Kidney capillary endothelial cell (primary cell): ENCODE data around the gene IGSF23.

ENCODE experiments used
- DNase-seq: peaks from one replicate; pipeline ENCODE4 v3.0.0-alpha.2; 2018; ENCODE audit warnings: low spot score

Gene IGSF23, protein sequence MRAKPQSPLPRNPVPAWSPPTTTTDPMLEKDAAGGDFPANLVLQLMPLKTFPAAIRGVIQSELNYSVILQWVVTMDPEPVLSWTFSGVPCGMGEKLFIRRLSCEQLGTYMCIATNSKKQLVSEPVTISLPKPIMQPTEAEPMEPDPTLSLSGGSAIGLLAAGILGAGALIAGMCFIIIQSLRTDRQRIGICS

DNA sequence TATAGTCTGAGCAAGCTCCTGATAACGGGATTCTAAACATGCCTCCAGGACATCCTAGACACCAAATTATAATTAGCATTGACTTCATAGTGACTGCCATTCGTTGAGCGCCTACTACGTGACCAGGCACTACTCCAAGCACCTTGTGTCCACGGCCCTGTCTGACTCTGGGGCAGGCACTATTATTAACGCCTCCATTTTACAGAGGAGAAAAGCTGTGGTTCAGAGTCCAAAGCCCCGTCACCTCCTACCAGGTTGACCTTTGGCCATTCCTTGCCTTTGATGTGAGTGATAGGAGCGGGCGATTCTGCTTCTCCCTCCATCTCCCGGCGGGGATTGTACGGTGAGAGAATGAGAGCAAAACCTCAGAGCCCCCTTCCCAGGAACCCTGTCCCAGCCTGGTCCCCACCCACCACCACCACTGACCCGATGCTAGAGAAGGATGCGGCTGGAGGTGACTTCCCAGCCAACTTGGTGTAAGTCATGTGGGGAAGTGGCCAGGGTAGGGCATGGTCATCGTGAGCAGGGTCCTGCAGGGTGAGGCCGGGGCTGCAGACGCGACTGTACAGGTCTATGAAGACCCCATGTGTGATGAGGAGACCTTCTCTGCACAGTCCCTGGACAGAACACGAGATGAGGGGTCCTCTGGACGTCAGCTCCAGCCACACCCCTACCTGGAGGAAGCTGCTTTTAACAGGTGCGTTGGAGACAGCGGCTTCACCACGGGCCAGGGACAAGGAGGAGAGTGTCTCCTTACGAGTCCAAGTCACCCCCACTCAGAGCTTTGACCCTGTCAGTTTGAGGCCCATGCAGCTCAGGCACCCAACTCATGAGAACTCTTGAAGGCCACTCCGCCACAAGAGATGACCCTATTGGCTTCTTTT lies at the start of gene IGSF23:
TSS of gene IGSF23 (plus strand) at position 269 of the 884 bp plus-strand sequence. CDS start at position 352, 83 bp downstream.
- DNase-seq: no peak

- no peak for DNase-seq
Observed at GRCh38 chr19:44566984-44567383, 46.4 kb upstream of the IGSF23 start.

DNA sequence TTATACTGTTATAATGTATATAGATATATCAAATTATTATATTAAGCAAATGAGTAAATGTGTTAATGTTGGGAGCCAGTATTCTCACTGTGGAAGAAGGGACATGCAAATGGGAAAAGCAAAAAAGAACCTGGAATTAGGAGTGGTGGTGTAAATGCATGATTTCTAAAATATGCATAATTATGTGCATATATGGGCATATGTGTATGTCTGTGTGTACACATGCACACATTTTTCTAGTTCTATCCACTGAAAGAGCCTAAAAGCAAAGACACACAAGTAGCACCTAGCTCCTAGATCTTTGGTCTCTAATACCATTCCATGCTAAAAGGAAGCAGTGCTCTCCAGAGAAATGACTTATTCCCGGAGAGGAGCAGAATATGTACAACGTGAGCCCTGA lies 45.6 kb upstream of the IGSF23 start:
- no peak for DNase-seq

DNA sequence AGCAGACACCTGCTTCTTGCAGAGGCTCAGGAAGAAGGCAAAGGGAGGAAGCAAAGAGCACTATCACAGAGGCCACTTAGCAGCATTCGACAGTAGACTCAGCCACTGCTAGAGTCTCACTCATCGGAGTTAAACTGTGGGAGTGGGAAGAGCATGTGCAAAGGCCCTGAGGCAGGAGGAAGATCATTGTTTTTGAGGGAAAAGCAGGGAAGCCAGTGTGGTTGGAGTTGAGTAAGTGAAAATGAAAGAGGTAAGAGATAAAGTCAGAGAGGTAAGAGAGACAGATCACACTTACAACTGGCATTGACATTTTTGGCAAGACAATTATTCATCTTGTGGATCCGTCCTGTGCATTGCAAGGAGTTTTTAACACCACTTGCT lies 42.8 kb upstream of the IGSF23 start:
- DNase-seq: no peak

GRCh38 chr19:44570984-44571684 lies 42.2 kb upstream of the IGSF23 start:
- DNase-seq: peak; percentile 85

GRCh38 chr19:44571830-44572580 lies 41.4 kb upstream of the IGSF23 start:
- DNase-seq: no peak

DNA sequence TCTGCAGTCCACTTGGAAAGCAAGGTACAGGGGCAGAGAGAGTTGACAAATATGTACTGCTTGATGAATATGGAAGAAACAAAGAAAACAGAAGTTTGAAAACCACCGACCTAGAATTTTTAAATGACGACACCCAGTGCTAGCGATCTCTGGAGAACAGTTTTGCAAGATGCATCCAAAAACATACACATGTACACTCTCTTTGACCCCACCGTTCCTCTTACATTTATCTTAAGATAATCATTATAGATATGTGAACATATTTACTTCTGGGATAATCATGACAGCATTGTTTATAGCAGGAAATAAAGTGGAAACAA lies 40.8 kb upstream of the IGSF23 start:
- DNase-seq: no peak

DNA sequence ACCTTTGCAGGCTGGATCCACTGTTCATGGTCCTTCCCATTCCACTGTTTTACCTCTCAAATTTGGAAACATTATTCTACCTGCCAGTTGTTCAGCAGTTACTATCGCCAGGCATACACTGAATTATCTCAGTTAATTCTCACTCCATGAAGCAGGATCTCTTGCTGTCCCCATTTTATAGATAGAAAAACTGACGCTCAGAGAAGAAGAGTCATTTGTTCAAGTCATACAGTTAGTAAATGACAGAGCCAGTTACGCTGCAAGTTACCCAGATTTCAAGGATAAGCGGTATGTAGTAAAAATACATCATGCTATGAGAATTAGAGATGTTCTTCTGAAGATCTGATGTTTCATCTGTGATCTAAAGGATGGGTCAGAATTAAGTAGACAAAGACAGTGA lies 40.2 kb upstream of the IGSF23 start:
- DNase-seq: no peak

DNA sequence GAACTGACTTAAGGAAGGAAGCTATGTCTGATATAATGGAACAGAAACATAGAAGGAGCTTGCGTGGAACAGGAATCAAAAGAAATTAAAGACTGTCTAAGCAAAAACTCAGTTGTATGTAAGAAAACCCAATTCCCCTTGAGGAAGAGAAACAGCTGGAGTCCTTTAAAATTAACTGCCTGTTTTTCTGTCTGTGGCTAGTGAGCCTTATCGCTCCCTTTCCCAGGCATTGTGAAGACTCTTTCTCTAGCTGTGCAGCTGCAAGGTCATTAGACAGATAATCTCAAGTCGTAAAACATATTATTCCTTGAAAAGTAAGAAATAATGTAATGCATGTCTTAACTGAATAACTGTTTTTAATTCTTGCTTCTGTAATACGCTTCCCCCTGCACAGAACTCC lies 39.7 kb upstream of the IGSF23 start:
- DNase-seq: no peak

- no peak for DNase-seq
Observed at GRCh38 chr19:44574186-44574950, 39.0 kb upstream of the IGSF23 start.

DNA sequence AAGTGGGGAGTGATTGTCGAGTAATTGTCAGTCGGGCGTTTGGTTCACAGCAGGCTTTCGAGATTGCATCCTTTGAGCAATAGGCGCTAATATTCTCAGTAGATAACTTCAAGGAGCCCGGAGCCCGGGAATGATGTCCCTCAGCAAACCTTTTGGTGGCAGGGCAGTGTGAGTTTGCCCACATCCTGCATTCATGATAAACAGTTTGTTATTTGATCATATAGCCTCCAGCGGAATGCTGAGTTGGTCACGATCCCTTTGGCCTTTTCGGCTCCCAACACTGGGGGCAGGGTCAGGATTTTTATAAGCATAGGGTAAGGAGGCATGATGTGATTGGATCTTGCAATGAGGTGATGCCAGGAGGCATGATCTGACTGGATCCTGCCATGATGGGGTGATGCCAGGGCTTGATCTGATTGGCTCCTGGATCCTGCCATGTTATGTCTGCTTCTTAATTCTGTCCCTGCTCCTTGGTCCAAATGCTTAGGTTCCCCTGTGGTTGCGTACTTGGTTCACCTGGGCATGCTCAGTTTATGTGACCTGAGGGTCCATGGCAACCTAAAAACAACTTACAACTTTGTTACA lies 38.2 kb upstream of the IGSF23 start:
- no peak for DNase-seq

- peak; percentile 34 for DNase-seq
Observed at GRCh38 chr19:44576843-44577565, 36.4 kb upstream of the IGSF23 start.

- no peak for DNase-seq
Observed at GRCh38 chr19:44577566-44577874, 35.8 kb upstream of the IGSF23 start.

- DNase-seq: no peak
Observed at GRCh38 chr19:44579663-44580365, 33.5 kb upstream of the IGSF23 start.

GRCh38 chr19:44580366-44580895 lies 32.9 kb upstream of the IGSF23 start:
- no peak for DNase-seq

- DNase-seq: no peak
Observed at GRCh38 chr19:44581288-44581687, 32.1 kb upstream of the IGSF23 start.

- peak; percentile 38 for DNase-seq
Observed at GRCh38 chr19:44582581-44583265, 30.6 kb upstream of the IGSF23 start.

DNA sequence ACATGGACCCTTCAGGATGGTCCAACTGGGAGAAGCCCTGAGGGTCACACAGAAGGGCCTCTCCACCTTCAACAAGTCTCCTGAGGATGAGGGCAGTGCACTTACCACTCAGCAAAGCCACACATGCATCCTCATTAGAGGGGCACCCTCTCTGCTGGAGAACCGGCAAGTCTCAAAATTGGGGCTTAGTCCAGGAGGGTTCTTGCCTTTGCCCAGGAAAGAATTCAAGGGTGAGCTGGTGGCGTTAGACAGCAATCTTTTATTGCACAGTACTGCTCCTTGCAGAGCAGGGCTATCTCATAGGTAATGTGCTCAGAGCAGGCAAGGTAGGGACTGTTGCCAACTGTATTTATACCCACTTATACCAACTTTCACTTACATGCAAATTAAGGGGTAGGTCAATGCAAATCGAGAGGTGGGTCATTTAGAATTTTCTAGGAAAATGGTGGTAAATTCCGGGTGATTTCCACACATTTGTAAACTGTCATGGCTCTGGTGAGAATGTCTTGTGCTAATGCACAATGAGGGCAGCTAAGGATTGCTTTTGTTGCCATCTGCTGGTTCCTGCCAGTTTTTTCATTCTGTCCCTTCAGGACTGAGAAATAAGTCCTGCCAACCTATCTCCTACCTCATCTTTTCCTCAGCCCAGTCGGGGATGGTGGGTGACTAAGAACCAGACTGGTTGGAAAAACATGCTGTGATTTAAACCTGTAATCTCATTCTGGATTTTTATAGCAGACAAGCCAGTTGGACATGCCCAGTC lies 27.8 kb upstream of the IGSF23 start:
- no peak for DNase-seq
